NCI-H1092 treated with DMSO at 0.1 percent for 48 hours (cell line): ENCODE measurements around the gene ASCC3.
A peak's percentile ranks its signal among the peaks of the same experiment; 100 is the strongest.

Experiments
- DNase-seq: peaks from one replicate; lab custom pipeline; 2025; lab: John Stamatoyannopoulos, UW

Gene ASCC3

DNA sequence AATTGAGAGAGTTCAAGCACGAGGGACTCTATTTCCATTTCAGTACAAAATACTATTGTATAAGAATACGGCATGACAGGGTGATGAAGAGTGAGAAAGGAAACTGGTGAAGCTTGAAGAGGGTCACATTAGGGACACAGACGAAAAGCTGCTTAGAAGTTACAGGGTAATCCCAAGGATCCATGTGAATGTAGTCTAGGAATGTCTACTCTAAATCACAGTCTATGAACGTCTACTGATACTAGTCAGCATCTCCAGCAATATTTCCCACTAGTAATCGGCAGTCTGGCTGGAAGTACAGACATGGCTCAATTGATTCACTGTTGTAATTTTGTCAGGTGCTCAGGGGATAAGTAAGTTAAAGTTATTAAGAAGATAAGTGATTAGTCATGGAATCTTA is 156.4 kb downstream of the ASCC3 start:
- DNase-seq, result no peak

DNA sequence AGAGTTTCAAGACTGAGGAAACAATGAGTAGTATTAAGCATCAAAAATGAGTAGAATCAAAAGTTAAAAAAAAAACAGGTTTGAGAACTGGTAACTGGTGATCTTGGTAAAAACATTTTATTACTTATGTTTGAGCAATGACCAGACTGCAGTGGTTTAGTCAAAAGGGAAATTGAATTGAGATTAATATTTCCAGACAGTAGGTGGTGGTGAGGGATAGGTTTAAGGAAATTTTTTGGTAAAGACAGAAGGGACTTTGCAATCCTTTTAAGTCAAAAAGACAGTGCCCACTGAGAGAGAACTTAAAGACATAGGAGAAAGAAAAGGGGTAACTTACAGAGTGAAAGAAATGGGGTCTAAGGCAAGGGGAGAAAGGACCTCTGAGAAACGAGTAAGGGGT is 156.9 kb downstream of the ASCC3 start:
- no peak for DNase-seq

DNA sequence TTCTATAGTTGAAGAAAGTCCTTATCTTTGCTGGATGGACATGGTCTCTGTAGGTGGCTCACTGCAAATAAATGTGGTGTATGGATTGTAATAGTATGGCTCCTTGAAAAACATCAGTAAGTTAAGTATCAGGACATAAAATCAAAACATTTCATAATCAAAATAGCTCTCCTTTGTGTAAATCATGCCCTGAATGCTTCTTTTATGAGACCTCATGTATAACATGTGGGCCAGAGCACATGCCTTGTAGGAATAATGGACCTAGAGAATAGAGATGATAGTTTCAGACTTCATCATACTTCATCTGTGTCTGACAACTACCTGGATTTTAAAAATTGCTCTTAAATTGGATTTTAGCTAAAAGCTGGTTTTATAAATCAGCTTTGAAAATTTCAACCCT is 159.9 kb downstream of the ASCC3 start:
- DNase-seq, result no peak

DNA sequence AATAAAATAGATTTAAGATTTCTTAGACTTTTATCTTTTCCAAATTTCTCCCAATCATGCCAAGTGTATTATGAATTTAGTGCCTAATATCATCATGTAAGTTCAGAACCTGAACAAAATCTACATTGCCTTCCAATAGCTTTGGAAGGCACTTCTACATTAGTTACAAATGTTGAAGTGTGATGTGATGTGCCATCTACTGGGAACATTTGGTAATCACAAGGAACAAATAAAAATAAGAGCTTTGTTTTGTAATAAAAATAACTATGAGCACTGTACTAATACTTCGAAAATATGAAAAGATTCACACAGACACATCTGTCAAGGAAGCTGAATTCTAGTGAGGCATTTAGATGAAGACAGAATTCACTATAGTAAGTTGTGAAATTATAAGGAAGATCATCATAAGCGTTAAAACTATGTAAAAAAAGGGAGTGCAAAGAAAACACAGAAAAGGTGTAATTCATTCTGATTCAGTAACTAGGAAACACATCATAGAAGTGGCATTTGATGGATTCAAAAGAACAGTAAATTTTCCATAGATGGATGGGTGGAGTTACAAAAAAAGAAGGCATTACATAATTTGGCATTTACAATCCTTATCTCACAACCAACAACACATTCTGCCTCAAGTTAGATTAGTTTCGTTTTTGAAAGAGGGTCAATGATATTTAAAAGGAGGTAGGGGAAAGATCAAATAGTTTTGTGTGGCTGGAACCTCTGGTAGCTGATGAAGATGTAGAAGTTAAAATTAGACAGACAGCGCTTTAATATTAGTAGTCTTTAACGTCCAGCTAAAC is 161.0 kb downstream of the ASCC3 start:
- no peak for DNase-seq

DNA sequence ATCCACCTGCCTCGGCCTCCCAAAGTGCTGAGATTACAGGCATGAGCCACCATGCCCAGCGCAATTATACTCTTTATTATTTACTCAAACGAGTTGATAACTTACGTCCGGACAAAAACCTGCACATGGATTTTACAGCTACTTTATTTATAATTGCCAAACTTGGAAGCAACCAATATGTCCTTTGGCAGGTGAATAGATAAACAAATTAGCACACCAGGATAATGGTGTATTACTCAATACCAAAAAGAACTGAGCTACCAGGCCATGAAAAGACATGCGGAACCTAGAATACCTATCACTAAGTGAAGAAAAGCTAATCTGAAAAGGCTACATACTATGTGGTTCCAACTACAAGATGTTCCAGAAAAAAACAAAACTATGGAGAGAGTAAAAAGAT is 168.1 kb downstream of the ASCC3 start:
- DNase-seq, result no peak

DNA sequence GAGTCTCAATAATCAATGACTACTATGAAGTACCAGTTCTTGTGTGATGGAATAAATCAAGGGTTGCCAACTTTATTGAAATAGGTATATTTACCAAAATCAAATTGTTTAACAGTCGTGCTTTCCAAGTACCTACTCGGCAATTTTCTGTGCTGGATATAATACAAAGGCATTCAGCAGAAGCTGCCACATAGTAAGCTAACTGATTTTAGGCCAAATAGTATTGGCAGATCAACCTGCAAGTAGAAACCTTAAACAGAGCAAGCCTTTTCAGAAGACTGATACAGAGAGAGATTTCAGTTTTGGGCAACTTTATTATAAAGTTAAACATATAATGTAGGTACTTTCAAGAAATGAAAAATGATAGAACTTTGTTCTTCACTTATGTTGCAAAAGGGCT is 174.6 kb downstream of the ASCC3 start:
- no peak for DNase-seq

DNA sequence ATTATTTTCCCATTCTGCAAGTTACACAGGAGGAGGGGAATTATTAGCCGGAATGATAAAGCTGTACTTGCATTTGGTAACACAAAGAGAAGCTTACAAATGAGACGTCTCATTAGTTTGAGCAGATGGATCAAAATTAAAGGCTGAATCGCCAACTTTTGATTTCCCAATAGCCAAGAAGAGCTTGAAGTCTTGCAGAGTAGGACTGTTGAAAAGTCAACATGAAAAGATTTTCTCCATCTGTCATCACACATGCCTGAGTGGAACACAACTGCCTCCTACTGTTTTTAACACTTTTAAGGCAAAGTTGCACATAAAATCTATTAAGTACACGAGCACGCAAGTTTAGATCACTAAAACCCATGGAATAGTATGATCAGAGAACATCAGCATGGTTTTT is 176.2 kb downstream of the ASCC3 start:
- no peak for DNase-seq

DNA sequence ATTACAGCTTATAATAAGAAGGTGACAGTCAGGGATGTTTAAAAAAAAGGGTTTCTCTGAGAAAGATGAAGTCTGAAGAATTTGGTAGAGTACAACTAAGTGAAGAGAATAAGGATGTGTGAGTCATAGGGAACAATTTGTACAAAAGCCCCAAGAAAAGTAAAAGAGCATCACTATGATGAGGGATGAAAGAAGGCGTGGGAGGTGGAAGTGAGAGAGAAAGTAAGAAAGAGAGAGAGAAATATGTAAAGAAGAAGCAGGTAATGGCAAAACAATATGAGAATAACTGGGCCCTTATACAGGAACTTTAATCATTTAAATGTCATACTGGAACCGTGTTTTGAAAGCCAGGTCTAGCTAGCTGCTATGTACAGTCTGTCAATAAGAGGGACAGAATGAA is 179.4 kb downstream of the ASCC3 start:
- no peak for DNase-seq

DNA sequence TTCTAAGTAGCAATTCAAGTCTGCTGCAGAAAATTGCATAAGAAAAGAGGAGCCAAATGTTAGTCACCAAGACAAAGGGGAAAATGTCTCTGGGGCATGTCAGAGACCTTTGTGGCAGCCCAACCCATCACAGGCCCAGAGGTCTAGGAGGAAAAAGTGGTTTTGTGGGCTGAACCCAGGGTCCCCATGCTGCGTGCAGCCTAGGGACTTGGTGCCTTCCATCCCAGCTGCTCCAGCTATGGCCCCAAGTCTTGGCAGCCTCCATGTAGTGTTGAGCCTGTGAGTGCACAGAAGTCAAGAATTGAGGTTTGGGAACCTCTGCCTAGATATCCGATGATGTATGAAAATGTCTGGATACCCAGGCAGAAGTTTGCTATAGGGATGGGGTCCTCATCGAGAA is 181.1 kb downstream of the ASCC3 start:
- no peak for DNase-seq

DNA sequence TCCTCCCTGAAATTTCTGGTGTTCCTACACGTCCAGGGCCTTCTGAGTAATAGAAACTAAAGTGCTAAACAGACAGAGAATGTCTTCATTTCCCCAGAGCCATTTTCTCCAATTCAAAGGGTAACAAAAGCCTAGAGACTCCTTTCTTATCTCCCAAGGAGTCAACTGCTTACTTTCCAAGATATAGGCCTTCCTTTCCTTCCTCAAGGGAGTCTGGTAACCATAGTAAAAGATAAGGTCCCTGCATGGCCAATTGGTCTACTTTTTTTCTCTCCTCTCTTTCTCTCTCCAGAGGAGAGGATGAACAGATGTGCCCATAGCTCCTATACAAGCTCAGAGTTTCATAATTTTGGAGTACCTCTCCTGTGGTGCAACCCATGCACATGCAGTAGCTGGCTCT is 185.7 kb downstream of the ASCC3 start:
- no peak for DNase-seq

DNA sequence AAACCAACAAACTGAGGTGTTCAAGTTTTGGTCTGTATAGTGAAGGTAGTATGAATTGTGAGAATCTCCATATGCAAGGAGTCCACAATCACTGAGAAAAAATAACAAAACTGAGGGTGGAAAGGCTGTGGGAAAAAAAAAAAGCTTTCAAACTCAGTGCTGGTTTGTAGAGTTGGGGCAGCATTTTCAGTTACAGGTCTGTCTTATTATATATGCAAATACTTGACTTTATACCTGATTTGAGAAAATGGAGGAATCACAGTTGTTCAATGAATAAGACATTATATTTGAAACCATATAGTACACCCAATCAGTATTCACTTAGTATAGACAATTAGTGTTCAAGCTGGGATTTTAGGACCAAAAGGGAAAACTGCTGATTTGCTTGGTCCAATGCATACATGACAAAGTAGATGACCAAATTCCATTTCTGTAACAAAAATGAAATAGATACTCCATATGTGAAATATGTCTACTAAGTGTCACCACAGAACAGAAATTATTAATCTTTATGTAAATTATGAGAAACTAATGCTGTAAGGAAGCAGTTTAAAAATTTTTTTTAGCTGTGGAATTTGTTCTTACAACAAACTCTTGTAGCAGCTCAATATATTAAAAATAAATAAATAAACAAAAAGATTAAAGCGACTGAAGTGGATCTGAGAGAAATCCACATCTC is 187.7 kb downstream of the ASCC3 start:
- DNase-seq, result no peak

DNA sequence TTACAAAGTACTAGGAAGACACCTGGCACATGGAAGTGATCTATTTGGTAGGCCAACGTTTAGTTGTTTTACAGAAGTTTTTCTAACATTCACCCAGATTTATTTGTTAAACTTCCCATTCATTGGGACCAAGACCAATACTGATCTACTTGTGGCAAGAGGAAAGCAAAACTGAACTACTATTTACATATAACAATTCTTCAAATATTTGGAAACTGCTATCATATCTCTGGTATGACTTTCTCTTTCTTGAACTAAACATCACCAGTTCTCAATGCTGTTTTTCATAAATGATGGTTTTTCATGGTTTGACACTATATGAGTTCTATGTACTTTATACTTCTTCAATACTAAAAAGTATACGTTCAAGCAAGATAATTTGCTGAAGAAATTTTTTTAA is 189.2 kb downstream of the ASCC3 start:
- no peak for DNase-seq

DNA sequence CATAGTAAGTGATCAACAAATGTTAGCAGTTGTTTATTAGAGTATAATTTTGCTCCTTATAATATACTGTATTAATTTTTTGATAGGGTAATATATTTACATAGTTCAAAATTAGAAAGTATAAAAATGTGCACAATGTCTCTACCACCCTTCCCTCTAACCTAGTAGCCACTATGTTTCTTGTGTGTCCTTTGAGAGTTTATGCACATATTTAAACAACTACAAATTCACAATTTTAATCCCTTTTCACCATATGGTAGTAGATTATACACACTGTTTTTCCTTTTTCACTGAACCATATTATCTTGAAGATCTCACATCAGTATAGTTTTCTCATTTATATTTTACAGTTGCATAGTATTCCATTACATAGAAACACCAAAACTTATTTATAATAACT is 194.9 kb downstream of the ASCC3 start:
- no peak for DNase-seq

DNA sequence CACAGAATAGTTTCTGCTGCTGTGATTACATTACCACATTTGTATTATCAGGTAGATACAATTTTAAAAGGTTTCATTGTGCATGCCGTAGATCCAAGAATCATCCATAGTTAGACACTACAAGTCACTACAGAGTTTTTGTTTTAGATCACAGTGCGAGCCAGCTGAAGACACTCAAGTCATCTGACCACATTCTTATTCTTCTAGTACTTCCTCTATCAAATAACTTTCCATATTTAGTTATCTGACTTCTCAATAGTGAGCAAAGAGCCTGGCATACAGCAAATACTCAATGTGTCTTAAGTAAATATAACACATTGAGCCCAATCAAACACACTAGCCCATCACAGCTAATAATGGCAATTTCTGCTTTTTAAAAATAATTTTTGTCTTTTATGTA is 195.4 kb downstream of the ASCC3 start:
- DNase-seq, result no peak

DNA sequence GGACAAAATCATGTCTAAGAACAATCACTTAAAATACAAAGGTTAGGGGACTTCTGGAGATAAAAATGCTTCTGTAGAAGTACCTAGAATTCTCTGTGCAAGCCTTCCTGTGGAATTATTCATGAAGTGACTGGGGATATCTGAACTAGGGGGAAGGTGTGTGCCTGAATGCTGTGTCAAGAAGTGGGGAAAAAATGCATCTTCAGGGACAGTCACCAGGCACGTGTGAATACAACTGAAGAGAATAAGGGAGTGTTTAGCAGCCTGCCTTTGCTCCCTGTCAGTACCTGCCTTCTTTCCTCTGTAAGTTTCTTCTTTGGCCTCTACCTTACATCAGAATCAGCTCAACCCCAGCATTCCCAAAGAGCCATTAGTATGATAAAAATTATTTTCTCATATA is 201.0 kb downstream of the ASCC3 start:
- DNase-seq, result no peak

DNA sequence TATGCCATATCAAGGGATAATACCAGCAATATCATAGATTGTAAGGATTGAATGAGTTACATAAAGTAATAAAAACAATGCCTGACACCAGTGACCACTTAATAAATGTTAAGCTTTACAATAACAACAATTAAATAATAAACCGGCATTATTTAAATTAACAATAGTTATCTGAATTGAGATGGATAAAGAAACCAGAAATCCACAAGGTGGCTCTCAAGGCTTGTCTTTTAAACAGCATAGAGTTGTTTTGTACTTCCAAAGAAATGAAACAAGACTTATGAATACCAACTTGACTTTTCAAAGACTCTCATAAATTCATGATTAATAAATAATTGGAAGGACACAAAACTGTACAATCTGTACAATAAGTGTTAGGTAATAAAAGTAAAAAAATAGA is 203.1 kb downstream of the ASCC3 start:
- DNase-seq, result no peak

DNA sequence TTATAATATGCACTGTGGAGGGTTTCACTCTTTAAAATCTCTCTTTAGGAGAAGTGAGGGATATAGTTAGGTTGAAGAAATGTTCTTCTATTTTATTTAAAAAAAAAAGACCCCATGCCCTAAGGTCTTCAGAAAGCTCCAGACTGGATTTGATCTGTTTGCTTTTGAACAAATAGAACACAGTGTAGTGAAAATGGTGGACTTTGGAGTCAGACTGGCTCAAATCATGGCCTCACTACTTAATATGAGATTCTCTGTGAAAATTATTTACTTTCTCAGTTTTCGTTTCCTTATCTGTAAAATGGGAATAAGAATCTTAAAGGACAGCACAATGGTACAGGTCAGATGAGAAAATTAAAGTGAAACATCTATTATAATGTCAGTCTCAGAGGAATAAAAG is 203.9 kb downstream of the ASCC3 start:
- DNase-seq, result no peak

DNA sequence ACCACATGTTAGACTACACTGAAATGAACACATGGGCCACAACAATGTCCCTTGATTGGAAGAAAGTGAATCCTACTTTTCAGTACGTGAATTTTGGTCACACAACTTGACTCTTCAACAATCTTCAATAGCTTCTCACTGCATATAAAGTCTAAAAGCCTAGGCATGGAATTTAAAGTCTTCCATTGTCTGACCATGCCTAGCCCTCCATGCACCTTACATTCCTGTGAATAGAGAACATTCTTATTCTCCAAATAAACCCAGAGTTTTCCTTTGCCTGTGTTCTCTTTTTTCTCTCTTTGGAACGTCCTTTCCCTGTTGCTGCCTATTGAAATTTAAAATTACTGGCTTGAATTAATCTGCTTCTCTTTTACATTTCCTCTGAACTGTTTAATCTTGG is 207.5 kb downstream of the ASCC3 start:
- DNase-seq, result no peak

DNA sequence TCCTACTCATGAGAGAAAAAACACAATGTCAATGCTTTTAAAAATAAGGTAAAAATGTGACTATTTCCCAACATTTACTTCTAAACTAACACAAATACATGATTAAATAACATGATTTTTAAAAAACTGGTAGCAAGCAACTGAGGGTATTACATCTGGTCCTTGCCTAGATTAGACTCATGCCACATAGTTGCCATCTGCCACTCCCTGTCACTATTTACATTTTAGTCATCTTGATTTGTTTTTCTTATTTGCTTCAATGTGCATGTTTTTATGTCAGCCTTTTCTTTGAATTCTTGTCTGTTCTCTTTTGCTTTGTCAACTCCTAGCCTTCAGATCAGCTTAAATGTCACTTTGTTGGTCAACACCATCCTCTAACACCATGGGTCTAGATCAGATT is 209.4 kb downstream of the ASCC3 start:
- DNase-seq, result no peak

DNA sequence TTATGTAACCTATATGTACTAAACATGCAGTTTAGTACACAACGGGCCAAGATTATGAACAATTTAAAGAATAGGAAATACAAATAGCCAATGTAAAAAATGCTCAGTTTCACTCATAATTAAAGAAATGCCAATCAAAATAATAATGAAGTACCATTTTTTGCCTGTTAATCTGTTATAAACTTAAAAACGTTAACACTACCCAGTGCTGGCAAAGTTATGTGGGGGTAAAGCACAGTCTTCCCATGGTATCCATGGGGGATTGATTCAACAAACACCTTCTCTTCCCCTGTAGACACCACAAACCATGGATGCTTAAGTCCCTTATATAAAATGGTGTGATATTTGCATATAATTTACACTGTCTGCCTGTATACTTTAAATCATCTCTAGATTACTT is 211.1 kb downstream of the ASCC3 start:
- no peak for DNase-seq

DNA sequence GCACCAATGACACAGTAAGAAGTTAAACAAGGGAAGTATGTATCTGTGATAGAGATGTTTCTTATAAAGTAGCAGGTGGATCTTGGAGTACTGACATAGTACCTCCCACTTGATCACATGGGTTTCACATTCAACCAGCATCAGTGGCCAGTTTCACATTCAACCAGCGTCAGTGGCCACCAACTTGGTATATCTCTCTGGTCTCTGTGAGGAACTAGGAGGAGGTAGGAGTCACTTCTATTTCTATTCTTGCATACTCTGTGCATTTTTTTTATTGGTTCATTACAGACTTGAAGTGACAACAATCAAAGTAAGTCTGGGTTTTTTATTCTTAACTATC is 216.1 kb downstream of the ASCC3 start:
- no peak for DNase-seq

DNA sequence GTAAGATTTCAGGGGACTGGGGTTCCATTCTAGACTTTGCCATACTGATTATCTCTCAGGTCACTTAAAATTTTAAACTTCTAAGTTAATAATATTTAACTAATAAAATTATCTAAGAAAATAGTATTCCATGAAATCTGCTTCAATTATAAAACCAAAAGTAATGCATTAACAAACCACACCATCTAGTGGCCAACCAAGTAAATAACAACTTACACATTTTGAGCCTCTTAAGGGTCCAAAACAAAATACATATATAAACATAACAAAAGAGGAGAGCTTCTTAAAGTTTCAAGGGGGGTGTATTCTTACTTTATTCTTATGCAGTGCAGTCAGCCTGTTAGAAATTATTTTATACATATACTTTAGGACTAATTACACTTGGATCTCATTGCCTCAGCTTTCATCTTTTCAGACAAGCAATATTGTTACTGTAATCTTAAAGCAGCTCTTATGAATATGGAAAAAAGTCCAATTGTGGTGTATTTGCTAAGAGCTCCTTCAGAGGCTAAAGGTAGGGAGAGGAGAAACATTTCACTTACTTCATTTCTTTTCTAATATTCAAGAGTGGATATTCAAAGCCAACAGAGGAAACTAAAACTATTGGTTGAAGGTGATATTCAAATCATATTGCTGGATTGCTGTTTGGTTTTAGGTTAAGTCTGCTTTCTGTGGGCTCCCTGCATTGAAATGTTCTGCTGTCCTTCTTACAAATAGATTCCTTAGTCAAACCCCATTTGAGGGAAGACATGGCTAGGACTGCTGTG is 216.7 kb downstream of the ASCC3 start:
- peak; percentile 24 for DNase-seq

DNA sequence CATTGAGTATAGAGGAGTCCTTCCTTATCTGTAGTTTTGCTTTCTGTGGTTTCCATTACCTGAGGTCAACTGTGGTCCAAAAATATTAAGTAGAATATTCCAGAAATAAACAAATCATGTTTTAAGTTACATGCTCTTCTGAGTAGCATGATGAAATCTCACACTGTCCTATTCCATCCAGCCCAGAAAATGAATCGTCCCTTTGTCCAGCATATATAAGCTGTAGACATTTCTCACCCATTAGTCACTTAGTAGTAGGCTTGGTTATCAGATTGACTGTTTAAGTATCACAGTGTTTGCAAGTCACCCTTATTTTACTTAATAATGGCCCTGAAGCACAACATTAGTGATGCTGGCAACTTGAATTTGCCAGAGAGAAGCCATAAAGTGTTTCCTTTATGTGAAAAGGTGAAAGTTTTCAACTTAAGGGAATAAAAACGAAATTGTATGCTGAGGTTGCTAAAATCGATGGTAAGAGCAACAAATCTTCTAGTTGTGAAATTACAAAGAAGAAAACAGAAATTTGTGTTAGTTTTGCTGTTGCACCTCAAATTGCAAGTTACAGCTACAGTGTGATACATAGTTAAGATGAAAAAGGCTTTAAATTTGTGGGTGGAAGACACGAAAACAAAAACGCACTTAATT is 217.8 kb downstream of the ASCC3 start:
- DNase-seq, result no peak
